Neuron (in vitro differentiated cells): ENCODE results near the gene DIP2B.

Experiments
- H2AFZ ChIP-seq: one replicate; pipeline ENCODE4 v1.6.1; 2013; ENCODE audit warnings: low read depth, mild to moderate bottlenecking, inconsistent platforms, low read length, moderate library complexity
- H3K27me3 ChIP-seq: one replicate; pipeline ENCODE4 v1.6.1; 2013; ENCODE audit warnings: low read length; ENCODE audit not compliant: insufficient read depth
- H3K36me3 ChIP-seq: one replicate; pipeline ENCODE4 v1.6.1; 2013; ENCODE audit warnings: low read length; ENCODE audit not compliant: insufficient read depth
- H3K4me1 ChIP-seq: one replicate; pipeline ENCODE4 v1.6.1; 2013; ENCODE audit warnings: low read length; ENCODE audit not compliant: insufficient read depth
- H3K4me3 ChIP-seq: 2 replicates; pipeline ENCODE4 v1.5.1; 2013; ENCODE audit warnings: mild to moderate bottlenecking, low read length, moderate library complexity
- H3K9me3 ChIP-seq: one replicate; pipeline ENCODE4 v1.6.1; 2013; ENCODE audit warnings: low read length

The DIP2B gene

GRCh38 chr12:50619610-50619958 is 114.8 kb downstream of the DIP2B start:
- Histone ChIP-seq H3K27me3 (no peaks in the 10 kb centered on the region), H2AFZ (no peak overlapping the region), H3K36me3 (no peaks in the 10 kb centered on the region), H3K9me3 (no peaks in the 10 kb centered on the region), H3K4me1 (peaks cover 28% of the 10 kb centered on the region), H3K4me3 (no peak overlapping the region)

DNA sequence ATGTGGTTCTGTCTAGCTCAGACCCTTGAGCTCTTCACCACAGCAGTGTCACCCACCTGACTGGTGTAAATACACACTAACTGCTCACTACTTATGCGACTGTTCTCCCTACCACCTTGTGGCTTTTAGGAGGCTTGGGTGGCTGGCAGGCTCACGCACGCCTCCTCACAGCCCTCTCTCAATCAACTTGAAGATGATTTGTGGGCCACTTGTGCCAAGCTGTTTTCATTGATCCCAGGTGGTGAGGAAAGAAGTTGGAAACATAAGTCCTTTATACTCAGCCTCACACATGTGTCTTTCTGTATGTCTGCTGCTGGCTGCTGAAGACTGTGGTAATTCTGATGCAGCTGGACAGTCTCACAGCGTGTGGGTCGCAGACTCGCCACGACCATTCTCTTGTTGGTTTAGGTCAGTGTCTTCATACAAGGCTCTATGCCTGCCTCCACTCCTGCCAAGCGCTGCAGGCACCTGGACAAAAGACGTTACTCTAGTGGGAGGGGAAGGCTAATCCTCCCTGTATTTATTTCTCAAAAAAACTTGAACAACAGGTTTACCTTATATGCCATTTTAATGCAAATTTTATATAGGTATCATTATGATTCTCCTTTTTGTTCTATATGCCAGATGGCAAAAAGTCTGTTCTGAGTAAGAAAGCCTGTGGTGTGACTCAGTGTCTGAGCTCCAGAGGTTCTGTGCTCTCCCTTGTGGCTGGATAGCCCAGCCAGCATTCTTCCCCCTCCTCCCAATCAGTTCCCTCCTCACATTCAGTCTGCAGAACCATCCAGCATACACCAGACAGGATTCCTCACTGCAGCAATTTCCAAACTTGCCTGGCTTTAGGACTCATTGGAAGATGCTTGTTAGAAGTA is 115.6 kb downstream of the DIP2B start:
- H2AFZ ChIP-seq: no peak overlapping the region
- no peaks in the 10 kb centered on the region for H3K27me3 ChIP-seq
- H3K4me1 ChIP-seq: peaks cover 28% of the 10 kb centered on the region
- no peaks in the 10 kb centered on the region for H3K36me3 ChIP-seq
- H3K9me3 ChIP-seq: no peaks in the 10 kb centered on the region
- no peak overlapping the region for H3K4me3 ChIP-seq

DNA sequence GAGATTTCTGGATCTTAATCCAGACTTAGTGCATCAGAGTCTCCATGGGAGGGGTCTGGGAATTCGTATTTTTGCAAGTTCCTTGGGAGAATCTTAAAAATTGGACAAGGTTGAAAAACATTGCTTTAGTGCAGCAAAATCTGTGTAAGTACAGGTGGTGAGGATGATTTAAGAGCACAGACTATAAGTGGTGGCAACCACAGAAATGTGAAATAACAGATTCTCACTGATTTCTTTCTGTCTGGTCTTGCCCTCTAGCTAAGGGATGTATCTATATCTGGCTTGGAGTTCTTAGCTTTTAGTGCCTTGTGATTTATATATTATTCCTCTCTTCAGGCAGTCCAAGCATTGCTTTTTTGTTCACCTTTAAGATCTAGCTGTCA is 116.2 kb downstream of the DIP2B start:
- Histone ChIP-seq H3K27me3 (no peaks in the 10 kb centered on the region), H3K36me3 (no peaks in the 10 kb centered on the region), H3K9me3 (no peaks in the 10 kb centered on the region), H3K4me1 (peaks cover 26% of the 10 kb centered on the region), H2AFZ (no peak overlapping the region), H3K4me3 (no peak overlapping the region)

DNA sequence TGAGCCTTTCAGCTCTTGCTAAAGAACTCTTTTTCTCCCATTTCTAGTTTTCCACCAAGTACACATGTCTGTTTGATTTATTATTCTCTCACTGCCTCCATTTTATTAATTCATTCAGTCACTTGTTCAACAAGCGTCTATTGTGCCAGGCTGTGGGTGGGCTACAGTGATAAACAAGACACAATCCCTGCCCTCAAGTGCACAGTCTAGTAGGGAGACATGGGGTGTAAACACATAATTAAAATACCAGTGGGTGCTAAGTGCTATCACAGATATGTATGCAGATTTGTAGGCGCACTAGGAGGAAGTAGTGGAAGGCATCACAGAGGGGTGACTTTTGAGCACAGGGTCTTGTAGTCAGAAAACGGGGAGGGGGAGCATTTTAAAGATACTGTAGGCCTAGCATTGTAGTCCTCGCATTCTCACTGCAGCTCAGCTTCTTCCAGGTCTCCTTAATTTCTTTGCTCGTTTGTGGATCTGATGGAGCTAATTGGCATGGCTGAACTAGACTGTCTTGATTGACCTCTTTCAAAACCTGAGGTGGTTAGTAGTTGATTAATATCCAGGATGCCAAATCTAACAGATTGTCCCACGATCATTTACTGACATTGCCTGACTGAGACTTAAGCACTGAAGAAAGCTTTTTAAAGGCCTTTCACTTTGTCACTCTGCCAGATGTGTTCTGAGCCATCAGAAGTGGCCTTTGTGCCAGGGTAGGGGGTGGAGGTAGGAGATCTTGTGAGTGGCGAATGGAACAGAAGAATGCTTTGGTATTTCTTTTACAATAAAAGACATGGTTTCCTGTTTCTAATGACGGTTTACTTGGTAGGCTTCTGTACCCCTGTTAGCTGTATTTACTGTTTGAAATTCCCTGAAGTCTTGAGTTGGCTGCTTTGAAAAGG is 116.9 kb downstream of the DIP2B start:
- Histone ChIP-seq H2AFZ (no peak overlapping the region), H3K4me3 (no peak overlapping the region), H3K36me3 (no peaks in the 10 kb centered on the region), H3K4me1 (peaks cover 24% of the 10 kb centered on the region), H3K9me3 (no peaks in the 10 kb centered on the region), H3K27me3 (no peaks in the 10 kb centered on the region)

DNA sequence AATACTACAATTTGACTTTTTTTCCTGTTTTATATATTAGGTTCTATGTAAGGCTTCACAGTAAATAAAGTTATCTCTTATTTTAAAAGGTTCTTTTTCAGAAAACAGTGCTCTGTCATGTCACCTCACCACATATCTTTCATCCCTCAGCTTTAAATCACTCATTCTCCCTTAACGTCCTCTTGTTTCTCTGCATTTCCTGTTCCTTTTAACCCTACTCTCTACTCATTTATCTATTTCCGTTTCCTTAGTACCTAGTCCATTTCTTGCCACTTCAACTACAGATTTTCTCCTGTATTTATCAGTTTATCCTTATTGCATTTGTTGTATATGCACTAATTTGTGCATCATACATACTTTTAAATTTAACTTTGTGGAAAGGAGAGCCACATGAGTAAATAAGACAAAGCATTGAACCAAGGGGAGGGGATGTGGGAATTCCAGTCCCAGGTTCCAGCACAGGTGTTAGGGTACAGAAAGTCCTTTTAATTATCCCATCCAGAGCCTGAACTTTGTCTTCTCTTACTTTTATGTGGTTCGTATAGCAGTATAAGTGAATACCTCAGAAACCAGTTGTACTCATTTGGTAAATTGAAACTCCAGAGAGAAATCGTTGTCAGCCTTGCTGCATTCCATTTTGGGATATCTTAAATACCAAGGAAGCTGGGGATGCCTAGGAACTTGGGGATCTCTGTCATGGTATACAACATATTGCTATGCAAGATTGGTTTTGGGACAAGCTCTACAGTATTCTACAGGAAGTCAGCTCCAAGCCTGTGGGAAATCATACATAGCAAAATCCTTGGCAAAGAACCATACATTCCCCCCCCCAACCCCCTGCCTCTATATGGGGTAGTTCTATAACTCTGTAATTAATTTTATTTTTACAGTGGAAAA is 120.5 kb downstream of the DIP2B start:
- Histone ChIP-seq H3K27me3 (no peaks in the 10 kb centered on the region), H3K4me3 (no peak overlapping the region), H2AFZ (no peak overlapping the region), H3K36me3 (peaks cover 14% of the 10 kb centered on the region), H3K9me3 (no peaks in the 10 kb centered on the region), H3K4me1 (peaks cover 21% of the 10 kb centered on the region)

- H3K27me3 ChIP-seq: no peaks in the 10 kb centered on the region
- no peak overlapping the region for H3K4me3 ChIP-seq
- H3K4me1 ChIP-seq: peaks cover 13% of the 10 kb centered on the region
- H3K36me3 ChIP-seq: peaks cover 14% of the 10 kb centered on the region
- no peaks in the 10 kb centered on the region for H3K9me3 ChIP-seq
- no peak overlapping the region for H2AFZ ChIP-seq
Observed at GRCh38 chr12:50626026-50626425, 121.2 kb downstream of the DIP2B start.

DNA sequence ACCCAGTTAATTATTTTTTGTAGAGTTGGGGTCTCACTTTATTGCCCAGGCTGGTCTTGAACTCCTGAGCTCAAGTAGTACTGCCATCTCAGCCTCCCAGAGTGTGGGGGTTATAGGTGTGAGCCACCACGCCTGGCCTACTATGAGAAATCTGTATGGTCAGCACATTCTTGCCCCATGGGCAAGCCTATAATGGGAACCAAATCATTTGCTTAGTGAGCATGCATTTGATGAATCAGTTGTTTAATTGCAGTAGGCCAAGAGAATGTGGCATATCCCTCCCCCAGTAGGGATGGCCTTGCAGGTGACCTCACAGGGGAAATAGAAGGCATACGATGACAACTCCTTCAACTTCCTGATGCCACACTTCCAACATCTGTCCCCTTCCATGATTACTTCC is 122.7 kb downstream of the DIP2B start:
- no peak overlapping the region for H2AFZ ChIP-seq
- H3K4me1 ChIP-seq: no peaks in the 10 kb centered on the region
- H3K27me3 ChIP-seq: no peaks in the 10 kb centered on the region
- H3K4me3 ChIP-seq: no peak overlapping the region
- no peaks in the 10 kb centered on the region for H3K9me3 ChIP-seq
- peaks cover 14% of the 10 kb centered on the region for H3K36me3 ChIP-seq

GRCh38 chr12:50628394-50628793 is 123.6 kb downstream of the DIP2B start:
- peaks cover 14% of the 10 kb centered on the region for H3K36me3 ChIP-seq
- no peak overlapping the region for H3K4me3 ChIP-seq
- no peak overlapping the region for H2AFZ ChIP-seq
- H3K9me3 ChIP-seq: no peaks in the 10 kb centered on the region
- H3K27me3 ChIP-seq: no peaks in the 10 kb centered on the region
- H3K4me1 ChIP-seq: no peaks in the 10 kb centered on the region

DNA sequence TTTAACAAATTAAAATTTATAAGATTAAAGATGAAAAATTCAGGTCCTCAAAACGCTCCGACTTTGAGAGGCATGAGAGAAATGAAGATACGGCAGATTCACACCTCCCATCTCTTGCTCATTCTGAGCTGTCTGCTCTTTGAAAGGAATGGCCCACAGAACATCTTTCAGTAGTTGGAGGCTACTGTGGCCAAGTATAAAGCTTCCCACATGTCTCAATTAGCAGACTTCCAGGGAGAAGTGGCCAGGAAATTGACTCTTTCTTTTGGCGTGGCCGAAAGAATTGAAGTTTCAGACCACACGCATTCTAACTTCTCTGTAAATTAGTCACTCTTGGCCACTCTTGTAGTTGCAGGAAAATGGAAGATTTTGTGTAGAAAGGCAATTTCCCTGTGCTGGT is 129.2 kb downstream of the DIP2B start:
- no peak overlapping the region for H3K4me3 ChIP-seq
- peaks cover 11% of the 10 kb centered on the region for H3K4me1 ChIP-seq
- peaks cover 3% of the 10 kb centered on the region for H3K36me3 ChIP-seq
- H3K27me3 ChIP-seq: no peaks in the 10 kb centered on the region
- H3K9me3 ChIP-seq: no peaks in the 10 kb centered on the region
- H2AFZ ChIP-seq: no peak overlapping the region

DNA sequence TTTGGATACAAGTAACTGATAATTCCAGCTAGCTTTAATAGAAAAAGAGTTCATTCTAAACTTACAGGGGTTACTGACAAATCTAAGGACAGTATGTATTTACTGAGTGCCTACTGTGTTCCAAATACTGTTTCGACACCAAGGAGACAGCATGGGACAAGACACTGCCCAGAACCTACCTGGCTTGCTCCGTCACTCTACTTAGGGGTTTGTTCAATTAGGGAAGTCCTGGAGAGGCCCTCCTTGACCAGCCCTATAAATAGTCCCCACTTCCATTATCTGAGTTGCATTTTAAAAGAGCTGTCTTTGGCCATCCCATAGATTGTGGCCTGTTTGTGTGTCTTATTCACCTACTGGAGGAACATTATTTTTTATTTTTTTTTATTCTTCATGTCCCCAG is 129.6 kb downstream of the DIP2B start:
- Histone ChIP-seq H3K4me3 (no peak overlapping the region), H2AFZ (no peak overlapping the region), H3K27me3 (no peaks in the 10 kb centered on the region), H3K9me3 (no peaks in the 10 kb centered on the region), H3K4me1 (peaks cover 11% of the 10 kb centered on the region), H3K36me3 (no peaks in the 10 kb centered on the region)

- Histone ChIP-seq H2AFZ (no peak overlapping the region), H3K4me1 (peaks cover 11% of the 10 kb centered on the region), H3K27me3 (no peaks in the 10 kb centered on the region), H3K4me3 (no peak overlapping the region), H3K9me3 (no peaks in the 10 kb centered on the region), H3K36me3 (no peaks in the 10 kb centered on the region)
Observed at GRCh38 chr12:50635364-50635763, 130.6 kb downstream of the DIP2B start.

- H2AFZ ChIP-seq: no peak overlapping the region
- no peaks in the 10 kb centered on the region for H3K9me3 ChIP-seq
- peaks cover 11% of the 10 kb centered on the region for H3K4me1 ChIP-seq
- peaks cover 3% of the 10 kb centered on the region for H3K36me3 ChIP-seq
- no peak overlapping the region for H3K4me3 ChIP-seq
- no peaks in the 10 kb centered on the region for H3K27me3 ChIP-seq
Observed at GRCh38 chr12:50635857-50636256, 131.1 kb downstream of the DIP2B start.
